Endodermal cell (in vitro differentiated cells): Measurements from ENCODE around the gene NAGLU. TPM values are rescaled to one million over a fixed set of nuclear protein-coding genes. Genes with fewer than 3 reads are reported as not detected.

Experiments
- DNase-seq: peaks from one replicate; pipeline ENCODE4 v3.0.0-alpha.2; 2017
- H3K27ac ChIP-seq: 2 replicates; pipeline ENCODE4 v1.5.1; 2013; ENCODE audit warnings: mild to moderate bottlenecking, low read depth, low read length, moderate library complexity
- H3K27me3 ChIP-seq: 2 replicates; pipeline ENCODE4 v1.6.1; 2013; ENCODE audit warnings: mild to moderate bottlenecking, low read length, moderate library complexity; ENCODE audit not compliant: insufficient read depth, control insufficient read depth, poor library complexity, severe bottlenecking
- H3K36me3 ChIP-seq: 2 replicates; pipeline ENCODE4 v1.7.0; 2013; ENCODE audit warnings: mild to moderate bottlenecking, low read length, moderate library complexity; ENCODE audit not compliant: control insufficient read depth, insufficient read depth
- H3K4me1 ChIP-seq: one replicate; pipeline ENCODE4 v1.7.0; 2013; ENCODE audit warnings: low read length; ENCODE audit not compliant: control insufficient read depth, insufficient read depth
- H3K4me3 ChIP-seq: 2 replicates; pipeline ENCODE4 v1.5.1; 2013; ENCODE audit warnings: mild to moderate bottlenecking, low read length, moderate library complexity
- H3K9ac ChIP-seq: 2 replicates; pipeline ENCODE4 v1.6.1; 2013; ENCODE audit warnings: mild to moderate bottlenecking, low read length, moderate library complexity; ENCODE audit not compliant: poor library complexity, severe bottlenecking; ENCODE audit errors: extremely low read depth
- H3K9me3 ChIP-seq: 2 replicates; pipeline ENCODE4 v1.6.1; 2013; ENCODE audit warnings: mild to moderate bottlenecking, low read length, moderate library complexity; ENCODE audit not compliant: control insufficient read depth
- H3K27ac Mint-ChIP-seq: 2 replicates; pipeline ENCODE4 v1.8.0; 2020; ENCODE audit warnings: mixed read lengths
- H3K27me3 Mint-ChIP-seq: 2 replicates; pipeline ENCODE4 v1.8.0; 2021; ENCODE audit warnings: mild to moderate bottlenecking, mixed read lengths; ENCODE audit not compliant: insufficient read depth
- H3K36me3 Mint-ChIP-seq: 2 replicates; pipeline ENCODE4 v1.8.0; 2020; ENCODE audit warnings: low read depth, mixed read lengths
- H3K4me1 Mint-ChIP-seq: 2 replicates; pipeline ENCODE4 v1.8.0; 2020; ENCODE audit warnings: mixed read lengths
- H3K4me3 Mint-ChIP-seq: 2 replicates; pipeline ENCODE4 v1.8.0; 2020; ENCODE audit warnings: mild to moderate bottlenecking, moderate library complexity, mixed read lengths
- H3K9me3 Mint-ChIP-seq: 2 replicates; pipeline ENCODE4 v1.8.0; 2020; ENCODE audit warnings: mild to moderate bottlenecking, mixed read lengths
- CTCF ChIP-seq: fragments of 200-600 bp; sonication (generic); conservative IDR thresholded peaks from 2 replicates; pipeline ENCODE4 v1.5.0; 2021; ENCODE audit warnings: antibody characterized with exemption, mild to moderate bottlenecking
- WGBS, 2 experiments: methylation state at CpG; one replicate each; pipeline versions ENCODE4 v1.1.5 to v1.1.7; 2013; ENCODE audit warnings: missing lambda C conversion rate in 2 of 2, mixed read lengths in 1 of 2; ENCODE audit not compliant: insufficient coverage in 1 of 2, insufficient read length in 1 of 2; 5-methylcytosine and 5-hydroxymethylcytosine counted together
- total RNA-seq, 2 donors: library from RNA; stranded (reverse); fragmentation: NEBNext Ultra II Directional in 1 of 2; extraction: Animal tissue kit (Norgen Biotek cat#: 25700) in 1 of 2; gene quantifications; 2 replicates in 1 of 2; 3 replicates in 1 of 2; pipeline ENCODE4 v1.2.1, GENCODE V29; 2021

NAGLU gene
- total RNA-seq, 2 donors from 2014 or later = 29.1 to 31.5 TPM

- H3K27ac ChIP-seq = no peak overlapping the region
- no peak overlapping the region for H3K4me3 ChIP-seq
- H3K36me3 Mint-ChIP-seq = peaks cover 64% of the 10 kb centered on the region
- H3K4me1 Mint-ChIP-seq = no peaks in the 10 kb centered on the region
- no peak for TF ChIP-seq CTCF
- H3K4me1 ChIP-seq = no peaks in the 10 kb centered on the region
- H3K9me3 ChIP-seq = no peaks in the 10 kb centered on the region
- peaks cover 58% of the 10 kb centered on the region for H3K36me3 ChIP-seq
- WGBS, 2 experiments = 73 to 82% methylated on average over 3 to 4 of the region's 4 CpGs
- H3K27me3 Mint-ChIP-seq = no peaks in the 10 kb centered on the region
- no peak overlapping the region for H3K4me3 Mint-ChIP-seq
- peak; percentile 11 for DNase-seq
- no peaks in the 10 kb centered on the region for H3K27me3 ChIP-seq
- no peak overlapping the region for H3K9ac ChIP-seq
- no peaks in the 10 kb centered on the region for H3K9me3 Mint-ChIP-seq
- H3K27ac Mint-ChIP-seq = no peak overlapping the region
These were observed 41.4 kb upstream of the NAGLU start for GRCh38 chr17:42494673-42495072.

GRCh38 chr17:42498828-42499227, 37.2 kb upstream of the NAGLU start:
- peaks cover 68% of the 10 kb centered on the region for H3K36me3 Mint-ChIP-seq
- peaks cover 63% of the 10 kb centered on the region for H3K36me3 ChIP-seq
- 91 to 96% methylated on average over 4 of the region's 4 CpGs for WGBS, 2 experiments

GRCh38 chr17:42502091-42502490, 34.0 kb upstream of the NAGLU start:
- no peak overlapping the region for H3K9ac ChIP-seq
- TF ChIP-seq CTCF = no peak
- H3K36me3 ChIP-seq = peaks cover 46% of the 10 kb centered on the region
- no peak overlapping the region for H3K4me3 Mint-ChIP-seq
- no peak overlapping the region for H3K4me3 ChIP-seq
- no peaks in the 10 kb centered on the region for H3K4me1 ChIP-seq
- no peak for DNase-seq
- H3K9me3 ChIP-seq = no peaks in the 10 kb centered on the region
- H3K27ac Mint-ChIP-seq = no peak overlapping the region
- no peaks in the 10 kb centered on the region for H3K27me3 ChIP-seq
- no peaks in the 10 kb centered on the region for H3K27me3 Mint-ChIP-seq
- 95 to 96% methylated on average over 5 of the region's 5 CpGs for WGBS, 2 experiments
- H3K27ac ChIP-seq = no peak overlapping the region
- H3K36me3 Mint-ChIP-seq = peaks cover 50% of the 10 kb centered on the region
- no peaks in the 10 kb centered on the region for H3K9me3 Mint-ChIP-seq
- peaks cover 8% of the 10 kb centered on the region for H3K4me1 Mint-ChIP-seq

More at GRCh38 chr17:42498828-42499227, 37.2 kb upstream of the NAGLU start:
- H3K27me3 ChIP-seq = no peaks in the 10 kb centered on the region
- H3K4me3 Mint-ChIP-seq = no peak overlapping the region
- no peaks in the 10 kb centered on the region for H3K27me3 Mint-ChIP-seq
- H3K9me3 ChIP-seq = no peaks in the 10 kb centered on the region
- no peak for DNase-seq
- no peaks in the 10 kb centered on the region for H3K4me1 ChIP-seq
- H3K27ac Mint-ChIP-seq = peak overlapping the region; percentile 8
- H3K4me3 ChIP-seq = no peak overlapping the region
- H3K9ac ChIP-seq = no peak overlapping the region
- no peaks in the 10 kb centered on the region for H3K9me3 Mint-ChIP-seq
- no peak for TF ChIP-seq CTCF
- no peak overlapping the region for H3K27ac ChIP-seq
- no peaks in the 10 kb centered on the region for H3K4me1 Mint-ChIP-seq
